HG03175 (cell line): Measurements from ENCODE around the gene ZNF415.
"Not testable (repeated sequence)": the region's sequence is repeated elsewhere in the genome, so short reads cannot be mapped to it uniquely, and the experiment has no call there.

ENCODE experiments used
- ATAC-seq: cut with Tn5 transposase; IDR thresholded peaks from one replicate; pipeline ENCODE4 v1.9.1; 2021; ENCODE audit warnings: mild to moderate bottlenecking, moderate library complexity; ENCODE audit not compliant: unreplicated experiment

The ZNF415 gene

GRCh38 chr19:53132141-53132991, at the start of gene ZNF415:
ZNF415 (minus strand) TSS chr19:53132910; CDS start chr19:53122676, 10,234 bp downstream.
- no peak for ATAC-seq

GRCh38 chr19:53182202-53182601, 49.5 kb upstream of the ZNF415 start:
- no peak for ATAC-seq

- no peak for ATAC-seq
Measured at GRCh38 chr19:53177986-53178385, 45.3 kb upstream of the ZNF415 start.

GRCh38 chr19:53172889-53173288, 40.2 kb upstream of the ZNF415 start:
- ATAC-seq = no peak

- ATAC-seq = no peak
Measured at GRCh38 chr19:53165691-53166091, 33.0 kb upstream of the ZNF415 start.

- ATAC-seq = no peak
Measured at GRCh38 chr19:53161123-53161522, 28.4 kb upstream of the ZNF415 start.

GRCh38 chr19:53160350-53160749, 27.6 kb upstream of the ZNF415 start:
- ATAC-seq = no peak

- no peak for ATAC-seq
Measured at GRCh38 chr19:53158119-53158656, 25.5 kb upstream of the ZNF415 start.

- no peak for ATAC-seq
Measured at GRCh38 chr19:53157626-53158025, 24.9 kb upstream of the ZNF415 start.

GRCh38 chr19:53156850-53157249, 24.1 kb upstream of the ZNF415 start:
- ATAC-seq = no peak

GRCh38 chr19:53147645-53148044, 14.9 kb upstream of the ZNF415 start:
- ATAC-seq = no peak

- ATAC-seq = no peak
Measured at GRCh38 chr19:53140351-53140750, 7.6 kb upstream of the ZNF415 start.

GRCh38 chr19:53136432-53136831, 3.7 kb upstream of the ZNF415 start:
- no peak for ATAC-seq

- ATAC-seq = no peak
Measured at GRCh38 chr19:53131727-53132126, 983 bp downstream of the ZNF415 start.

GRCh38 chr19:53131085-53131590, 1.6 kb downstream of the ZNF415 start:
- no peak for ATAC-seq

- ATAC-seq = no peak
Measured at GRCh38 chr19:53130506-53130905, 2.2 kb downstream of the ZNF415 start.

GRCh38 chr19:53126733-53127526, 5.8 kb downstream of the ZNF415 start:
- not testable (repeated sequence) for ATAC-seq

GRCh38 chr19:53123400-53123799, 9.3 kb downstream of the ZNF415 start:
- ATAC-seq = no peak

GRCh38 chr19:53112286-53112685, 20.4 kb downstream of the ZNF415 start:
- no peak for ATAC-seq

- no peak for ATAC-seq
Measured at GRCh38 chr19:53109527-53109926, 23.2 kb downstream of the ZNF415 start.
